ENCODE data around the gene RAD51B. TPM values are rescaled to one million over a fixed set of nuclear protein-coding genes. Genes with fewer than 3 reads are reported as not detected.

The RAD51B gene
- total RNA-seq, 2 donors from 2014 or later: 22.8 to 33.8 TPM

- Mint-ChIP-seq H3K27me3 (ENCODE audit: insufficient read depth) (no peaks in the 10 kb centered on the region), H3K9me3 (no peaks in the 10 kb centered on the region), H3K4me1 (no peaks in the 10 kb centered on the region), H3K4me3 (no peak overlapping the region), H3K36me3 (ENCODE audit: low read depth) (no peaks in the 10 kb centered on the region), H3K27ac (no peak overlapping the region)
- 83% methylated on average over 1 of the region's 3 CpGs; no CpG with 5 or more reads in 1 of the 2 experiments for WGBS, 2 experiments (ENCODE audit: insufficient coverage in 1 of 2, insufficient read length in 1 of 2)
- H3K9me3 ChIP-seq (ENCODE audit: control insufficient read depth, low read length): no peaks in the 10 kb centered on the region
- no peak for TF ChIP-seq CTCF (conservative IDR thresholded peaks at IDR 0.05)
- H3K9ac ChIP-seq (ENCODE audit: extremely low read depth, low read length, poor library complexity, severe bottlenecking): no peak overlapping the region
- no peak overlapping the region for H3K27ac ChIP-seq (ENCODE audit: low read depth, low read length)
- H3K4me1 ChIP-seq (ENCODE audit: control insufficient read depth, insufficient read depth, low read length): no peaks in the 10 kb centered on the region
- DNase-seq: no peak
- H3K4me3 ChIP-seq (ENCODE audit: low read length): no peak overlapping the region
- H3K36me3 ChIP-seq (ENCODE audit: control insufficient read depth, insufficient read depth, low read length): no peaks in the 10 kb centered on the region
- H3K27me3 ChIP-seq (ENCODE audit: control insufficient read depth, insufficient read depth, low read length, poor library complexity, severe bottlenecking): no peaks in the 10 kb centered on the region
Observed at GRCh38 chr14:67990576-67990975, 171.0 kb downstream of the RAD51B start.

- H3K9me3 Mint-ChIP-seq: no peaks in the 10 kb centered on the region
- no peaks in the 10 kb centered on the region for H3K27me3 Mint-ChIP-seq (ENCODE audit: insufficient read depth)
- Histone ChIP-seq H3K4me3 (ENCODE audit: low read length) (no peak overlapping the region), H3K9ac (ENCODE audit: extremely low read depth, low read length, poor library complexity, severe bottlenecking) (no peak overlapping the region), H3K36me3 (ENCODE audit: control insufficient read depth, insufficient read depth, low read length) (no peaks in the 10 kb centered on the region), H3K27me3 (ENCODE audit: control insufficient read depth, insufficient read depth, low read length, poor library complexity, severe bottlenecking) (no peaks in the 10 kb centered on the region), H3K27ac (ENCODE audit: low read depth, low read length) (no peak overlapping the region), H3K9me3 (ENCODE audit: control insufficient read depth, low read length) (no peaks in the 10 kb centered on the region), H3K4me1 (ENCODE audit: control insufficient read depth, insufficient read depth, low read length) (no peaks in the 10 kb centered on the region)
- no peaks in the 10 kb centered on the region for H3K36me3 Mint-ChIP-seq (ENCODE audit: low read depth)
- DNase-seq: no peak
- TF ChIP-seq CTCF (conservative IDR thresholded peaks at IDR 0.05): no peak
- no peak overlapping the region for H3K27ac Mint-ChIP-seq
- no peaks in the 10 kb centered on the region for H3K4me1 Mint-ChIP-seq
- no peak overlapping the region for H3K4me3 Mint-ChIP-seq
Observed at GRCh38 chr14:67994531-67994930, 175.0 kb downstream of the RAD51B start.

GRCh38 chr14:67996235-67996634 is 176.7 kb downstream of the RAD51B start:
- Mint-ChIP-seq H3K27me3 (ENCODE audit: insufficient read depth) (no peaks in the 10 kb centered on the region), H3K9me3 (no peaks in the 10 kb centered on the region), H3K27ac (no peak overlapping the region), H3K4me1 (no peaks in the 10 kb centered on the region), H3K36me3 (ENCODE audit: low read depth) (no peaks in the 10 kb centered on the region), H3K4me3 (no peak overlapping the region)
- Histone ChIP-seq H3K36me3 (ENCODE audit: control insufficient read depth, insufficient read depth, low read length) (no peaks in the 10 kb centered on the region), H3K9me3 (ENCODE audit: control insufficient read depth, low read length) (no peaks in the 10 kb centered on the region), H3K27me3 (ENCODE audit: control insufficient read depth, insufficient read depth, low read length, poor library complexity, severe bottlenecking) (no peaks in the 10 kb centered on the region), H3K4me1 (ENCODE audit: control insufficient read depth, insufficient read depth, low read length) (no peaks in the 10 kb centered on the region), H3K27ac (ENCODE audit: low read depth, low read length) (no peak overlapping the region), H3K4me3 (ENCODE audit: low read length) (no peak overlapping the region), H3K9ac (ENCODE audit: extremely low read depth, low read length, poor library complexity, severe bottlenecking) (no peak overlapping the region)
- WGBS, 2 experiments (ENCODE audit: insufficient coverage in 1 of 2, insufficient read length in 1 of 2): 90 to 94% methylated on average over 3 to 4 of the region's 4 CpGs
- TF ChIP-seq CTCF (conservative IDR thresholded peaks at IDR 0.05): no peak
- DNase-seq: no peak

Measured in endodermal cell (in vitro differentiated cells).